A549 (cell line): ENCODE results near the gene CPNE7. TPM values are rescaled to one million over a fixed set of nuclear protein-coding genes. Genes with fewer than 3 reads are reported as not detected.

Experiments used
- ATAC-seq, 2 experiments: fragments of 200-7000 bp in 1 of 2; fragments of >200 bp in 1 of 2; cut with Nextera tagmentation in 1 of 2; cut with Tn5 transposase in 1 of 2; 3 replicates each; pipeline versions ENCODE4 v1.8.0 to v1.9.1; 2018 to 2020; ENCODE audit warnings: mild to moderate bottlenecking in 1 of 2, moderate library complexity in 1 of 2
- CTCF ChIA-PET: fragments of 300-600 bp; sonication (Branson Sonifier 250); formaldehyde crosslinking; extraction: SDS; loops from one replicate; lab custom pipeline; 2021; ENCODE audit warnings: antibody characterized with exemption, inconsistent platforms; lab: Yijun Ruan, JAX
- POLR2A ChIA-PET: fragments of 350-600 bp; formaldehyde crosslinking; extraction: SDS; loops from one replicate; lab custom pipeline; 2021; ENCODE audit warnings: antibody characterized with exemption, inconsistent platforms; lab: Yijun Ruan, JAX
- DNase-seq, 2 experiments: peaks; one replicate each; pipeline versions ENCODE4 v3.0.0 to v3.0.0-alpha.2; 2011 to 2016; ENCODE audit warnings: low read depth in 1 of 2, low spot score in 1 of 2
- FAIRE-seq: peaks from 2 replicates; lab custom pipeline; 2011; peaks lifted over from hg19 to GRCh38; lab: Jason Lieb, UNC
- H3K27ac ChIP-seq, 2 experiments: fragments of >200 bp; sonication (Bioruptor Twin); formaldehyde crosslinking; 3 replicates each; pipeline ENCODE4 v1.5.1; 2016 to 2017
- H3K4me1 ChIP-seq: fragments of >200 bp; sonication (Bioruptor Twin); formaldehyde crosslinking; 3 replicates; pipeline ENCODE4 v1.6.1; 2016
- H3K4me2 ChIP-seq: fragments of >200 bp; sonication (Bioruptor Twin); formaldehyde crosslinking; 3 replicates; pipeline ENCODE4 v1.6.1; 2016
- H3K4me3 ChIP-seq: fragments of >200 bp; sonication (Bioruptor Twin); formaldehyde crosslinking; 3 replicates; pipeline ENCODE4 v1.5.1; 2016
- H3K9me3 ChIP-seq: fragments of >200 bp; sonication (Bioruptor Twin); formaldehyde crosslinking; 3 replicates; pipeline ENCODE4 v1.6.1; 2016
- CBX2 ChIP-seq: fragments of 200-600 bp; sonication (generic); IDR thresholded peaks from 2 replicates; pipeline ENCODE4 v1.6.1; 2016; ENCODE audit warnings: low read depth, mild to moderate bottlenecking, borderline replicate concordance
- CBX8 ChIP-seq: fragments of 200-600 bp; sonication (generic); IDR thresholded peaks from 2 replicates; pipeline ENCODE4 v1.6.1; 2016
- CEBPB ChIP-seq, 2 experiments: fragments of >200 bp in 1 of 2; sonication (Bioruptor Twin) in 1 of 2; formaldehyde crosslinking in 1 of 2; IDR thresholded peaks; 2 replicates each; pipeline ENCODE4 v1.6.1; 2012 to 2016
- CHD4 ChIP-seq: fragments of 200-600 bp; sonication (generic); IDR thresholded peaks from 2 replicates; pipeline ENCODE4 v1.6.1; 2016; ENCODE audit warnings: antibody characterized with exemption, mild to moderate bottlenecking, borderline replicate concordance
- ESRRA ChIP-seq: fragments of 150-350 bp; IDR thresholded peaks from 2 replicates; pipeline ENCODE4 v1.6.1; 2014; ENCODE audit warnings: mild to moderate bottlenecking, low read length, borderline replicate concordance
- FOSL2 ChIP-seq, 2 experiments: fragments of 450-650 bp in 1 of 2; fragments of >200 bp in 1 of 2; sonication (Bioruptor Twin) in 1 of 2; formaldehyde crosslinking; IDR thresholded peaks; 2 replicates each; pipeline versions ENCODE4 v1.5.0 to v1.6.1; 2016 to 2020; ENCODE audit warnings: mild to moderate bottlenecking in 1 of 2, moderate library complexity in 1 of 2
- FOXS1 ChIP-seq: fragments of 250-450 bp; sonication (Bioruptor Pico); IDR thresholded peaks from 2 replicates; pipeline ENCODE4 v1.5.0; 2020; ENCODE audit warnings: mild to moderate bottlenecking, moderate library complexity
- HDAC2 ChIP-seq: fragments of 200-600 bp; sonication (generic); IDR thresholded peaks from 2 replicates; pipeline ENCODE4 v1.6.1; 2016
- HOXA7 ChIP-seq: fragments of 250-450 bp; sonication (Bioruptor Pico); IDR thresholded peaks from 2 replicates; pipeline ENCODE4 v1.5.0; 2020; ENCODE audit warnings: mild to moderate bottlenecking, moderate library complexity
- KDM1A ChIP-seq: fragments of 200-600 bp; sonication (generic); IDR thresholded peaks from 2 replicates; pipeline ENCODE4 v1.6.1; 2016; ENCODE audit warnings: low read depth, mild to moderate bottlenecking
- NFE2L2 ChIP-seq: fragments of 150-350 bp; conservative IDR thresholded peaks from 2 replicates; pipeline ENCODE4 v1.6.1; 2014; ENCODE audit warnings: low read length
- NPAS2 ChIP-seq: fragments of 250-450 bp; sonication (Bioruptor Pico); IDR thresholded peaks from 2 replicates; pipeline ENCODE4 v1.8.0; 2022; ENCODE audit warnings: mild to moderate bottlenecking, moderate library complexity, borderline replicate concordance
- POLR2A ChIP-seq: IDR thresholded peaks from 2 replicates; pipeline ENCODE4 v1.6.1; 2012; ENCODE audit warnings: mild to moderate bottlenecking, low read length
- POLR2AphosphoS2 ChIP-seq: conservative IDR thresholded peaks from 2 replicates; pipeline ENCODE4 v1.6.1; 2012; ENCODE audit warnings: low read length, improper control_type of control experiment, inconsistent platforms
- RFX5 ChIP-seq: fragments of 450-650 bp; IDR thresholded peaks from 2 replicates; pipeline ENCODE4 v1.7.1; 2014; ENCODE audit warnings: antibody characterized with exemption, mild to moderate bottlenecking, moderate library complexity
- SREBF2 ChIP-seq: fragments of 450-650 bp; IDR thresholded peaks from 2 replicates; pipeline ENCODE4 v1.6.1; 2014; ENCODE audit warnings: mild to moderate bottlenecking, moderate library complexity
- ZC3H11A ChIP-seq: fragments of 450-650 bp; IDR thresholded peaks from 2 replicates; pipeline ENCODE4 v1.6.1; 2014; ENCODE audit warnings: antibody characterized with exemption, mild to moderate bottlenecking
- ZNF302 ChIP-seq: fragments of 250-450 bp; sonication (Bioruptor Pico); IDR thresholded peaks from 2 replicates; pipeline ENCODE4 v1.9.0; 2021; ENCODE audit warnings: inconsistent platforms, mild to moderate bottlenecking, moderate library complexity
- WGBS: methylation state at CpG from one replicate; pipeline ENCODE4 v1.1.6; 2017; ENCODE audit errors: missing lambda C conversion rate; 5-methylcytosine and 5-hydroxymethylcytosine counted together
- polyA plus RNA-seq, 4 experiments: library from polyadenylated mRNA; depleted of rRNA in 3 of 4; stranded (reverse); fragments of >200 nt; fragmentation: RNase III in 1 of 4; extraction: RNeasy Plus Mini Kit Qiagen cat#74134 plus additional on column Dnase treatment in 1 of 4; gene quantifications; 2 replicates in 3 of 4; 3 replicates in 1 of 4; pipeline ENCODE4 v1.2.3, GENCODE V29; 2011 to 2017
- TF ChIP-seq, protein P1 (sequence below): IDR thresholded peaks from 2 replicates; pipeline ENCODE4 v1.6.1; 2012; ENCODE audit warnings: low read depth, borderline replicate concordance
- TF ChIP-seq, protein P2 (sequence below): fragments of 250-450 bp; sonication (Bioruptor Pico); IDR thresholded peaks from 2 replicates; pipeline ENCODE4 v1.5.0; 2020; ENCODE audit warnings: low read depth, mild to moderate bottlenecking, moderate library complexity
- TF ChIP-seq, protein P3 (sequence below): fragments of 450-650 bp; IDR thresholded peaks from 2 replicates; pipeline ENCODE4 v1.6.1; 2014; ENCODE audit warnings: antibody characterized with exemption
- TF ChIP-seq, protein P4 (sequence below): fragments of >200 bp; sonication (Bioruptor Twin); formaldehyde crosslinking; IDR thresholded peaks from 2 replicates; pipeline ENCODE4 v1.6.1; 2016
- TF ChIP-seq, protein P5 (sequence below): fragments of 250-450 bp; sonication (Bioruptor Pico); IDR thresholded peaks from 2 replicates; pipeline ENCODE4 v1.5.0; 2021; ENCODE audit warnings: mild to moderate bottlenecking, moderate library complexity, borderline replicate concordance

CPNE7 gene
- polyA plus RNA-seq, 2 of the 4 experiments (the other 2 are of a cell fraction) = 22.8 to 45.2 TPM

DNA sequence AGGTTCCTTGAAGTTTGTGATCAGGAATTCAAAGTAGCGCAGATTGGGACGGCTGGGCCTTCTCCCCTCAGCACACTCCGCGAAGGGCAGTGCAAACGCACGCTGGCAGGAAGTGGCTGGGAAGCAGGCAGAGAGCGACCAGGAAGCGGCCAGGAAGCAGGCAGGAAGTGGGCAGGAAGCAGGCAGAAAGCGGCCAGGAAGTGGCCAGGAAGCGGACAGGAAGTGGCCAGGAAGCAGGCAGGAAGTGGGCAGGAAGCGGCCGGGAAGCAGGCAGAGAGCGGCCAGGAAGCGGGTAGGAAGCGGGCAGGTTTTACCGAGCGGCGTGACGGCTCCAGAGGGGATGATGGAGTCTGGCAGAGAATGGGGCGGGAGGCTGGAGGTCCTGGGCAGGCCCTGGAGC lies 41.1 kb downstream of the CPNE7 start:
- ATAC-seq = no peak
- Histone ChIP-seq H3K4me3 (no peak overlapping the region), H3K9me3 (no peaks in the 10 kb centered on the region), H3K4me2 (no peak overlapping the region), H3K4me1 (peaks cover 23% of the 10 kb centered on the region), H3K27ac (peak overlapping the region in 1 of 2 experiments; percentile 6; a peak in 2 of 6 replicates)
- CTCF ChIA-PET = interaction anchor here (0.9 to 8.7 kb wide), 9 partner anchors 14 to 298 kb away, joined by 3 to 143 read pairs (median 22); partner anchors contain the start of gene CPNE7
- DNase-seq = no peak
- FAIRE-seq = no peak
- POLR2A ChIA-PET = no interaction called here
- 93% methylated on average over 19 of the region's 20 CpGs for WGBS
- TF ChIP-seq, protein P1, sequence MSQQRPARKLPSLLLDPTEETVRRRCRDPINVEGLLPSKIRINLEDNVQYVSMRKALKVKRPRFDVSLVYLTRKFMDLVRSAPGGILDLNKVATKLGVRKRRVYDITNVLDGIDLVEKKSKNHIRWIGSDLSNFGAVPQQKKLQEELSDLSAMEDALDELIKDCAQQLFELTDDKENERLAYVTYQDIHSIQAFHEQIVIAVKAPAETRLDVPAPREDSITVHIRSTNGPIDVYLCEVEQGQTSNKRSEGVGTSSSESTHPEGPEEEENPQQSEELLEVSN = no peak
- TF ChIP-seq HOXA7 (CRISPR knock-in tag) (no peak), ZC3H11A (no peak), SREBF2 (no peak)

DNA sequence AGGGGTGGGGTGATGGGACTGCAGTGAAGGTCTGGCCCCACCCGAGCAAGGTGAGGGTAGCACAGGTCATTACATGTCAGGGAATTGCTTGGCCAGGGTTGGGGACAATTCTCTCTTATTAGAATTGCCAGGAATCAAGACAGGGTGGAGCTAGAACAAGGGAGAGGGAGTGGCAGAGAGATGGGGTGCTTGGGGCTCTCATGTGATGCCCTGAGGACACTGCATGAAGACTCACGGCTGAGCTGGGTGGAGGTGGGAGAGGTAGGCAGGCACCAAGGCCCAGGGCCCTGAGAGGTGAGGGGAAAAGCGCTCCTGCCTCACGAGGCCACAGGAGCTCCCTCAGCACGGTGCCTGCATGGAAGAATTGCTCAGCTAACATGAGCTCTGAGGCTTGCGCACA lies 41.5 kb downstream of the CPNE7 start:
- ChIA-PET POLR2A (no interaction called here), CTCF (interaction anchor here (0.6 to 8.7 kb wide), 8 partner anchors 9 to 298 kb away, joined by 3 to 143 read pairs (median 4); partner anchors contain the start of gene CPNE7)
- TF ChIP-seq ESRRA (no peak), FOSL2 (IDR thresholded peaks at IDR 0.05) (no peak), FOSL2 (CRISPR knock-in tag; IDR thresholded peaks at IDR 0.05) (no peak), POLR2A (no peak), HDAC2 (no peak), FOXS1 (no peak), HOXA7 (CRISPR knock-in tag) (no peak), SREBF2 (no peak), KDM1A (no peak)
- TF ChIP-seq, protein P2, sequence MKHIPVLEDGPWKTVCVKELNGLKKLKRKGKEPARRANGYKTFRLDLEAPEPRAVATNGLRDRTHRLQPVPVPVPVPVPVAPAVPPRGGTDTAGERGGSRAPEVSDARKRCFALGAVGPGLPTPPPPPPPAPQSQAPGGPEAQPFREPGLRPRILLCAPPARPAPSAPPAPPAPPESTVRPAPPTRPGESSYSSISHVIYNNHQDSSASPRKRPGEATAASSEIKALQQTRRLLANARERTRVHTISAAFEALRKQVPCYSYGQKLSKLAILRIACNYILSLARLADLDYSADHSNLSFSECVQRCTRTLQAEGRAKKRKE = no peak
- no peak overlapping the region for H3K4me2 ChIP-seq
- peak overlapping the region in 1 of 2 experiments; percentile 6; a peak in 2 of 6 replicates for H3K27ac ChIP-seq
- H3K9me3 ChIP-seq = no peaks in the 10 kb centered on the region
- no peak overlapping the region for H3K4me3 ChIP-seq
- DNase-seq (no peak), ATAC-seq (no peak), FAIRE-seq (no peak)
- peaks cover 23% of the 10 kb centered on the region for H3K4me1 ChIP-seq
- 52% methylated on average over 6 of the region's 6 CpGs for WGBS

DNA sequence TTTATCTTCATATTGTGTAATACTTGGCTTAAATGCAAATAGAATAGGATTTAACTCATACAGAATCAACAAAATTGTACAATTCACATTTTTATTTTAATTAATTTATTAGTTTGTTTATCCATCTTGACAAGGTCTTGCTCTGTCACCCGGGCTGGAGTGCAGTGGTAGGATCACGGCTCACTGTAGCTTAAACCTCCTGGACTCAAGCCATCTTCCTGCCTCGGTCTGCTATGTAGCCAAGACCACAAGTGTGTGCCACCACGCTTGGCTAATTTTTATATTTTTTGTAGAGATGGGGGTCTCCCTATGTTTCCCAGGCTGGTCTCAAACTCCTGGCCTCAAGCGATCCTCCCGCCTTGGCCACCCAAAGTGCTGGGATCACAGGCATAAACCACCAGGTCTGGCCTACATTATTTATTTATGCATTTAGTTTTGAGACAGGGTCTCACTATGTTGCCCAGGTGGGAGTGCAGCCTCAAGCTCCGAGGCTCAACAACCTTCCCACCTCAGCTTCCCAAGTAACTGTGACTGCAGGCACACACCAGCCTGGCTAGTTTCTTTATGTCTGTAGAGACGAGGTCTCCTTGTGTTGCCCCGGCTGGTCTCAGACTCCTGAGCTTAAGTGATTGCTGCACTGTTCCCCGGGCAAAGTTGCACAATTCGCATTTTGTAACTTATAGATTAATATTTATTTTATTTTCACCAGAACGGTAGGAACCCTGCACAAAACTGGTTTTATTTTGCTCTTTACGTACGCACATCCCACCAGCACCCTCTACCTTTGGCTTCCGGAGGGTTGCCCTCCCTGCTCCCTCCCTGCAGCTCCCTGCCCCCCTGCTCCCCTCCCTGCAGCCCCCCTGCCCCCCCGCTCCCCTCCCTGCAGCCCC lies 42.8 kb downstream of the CPNE7 start:
- peak overlapping the region; percentile 78 for H3K4me2 ChIP-seq
- TF ChIP-seq ZNF302 (CRISPR knock-in tag) = no peak
- TF ChIP-seq NFE2L2 = no peak
- no peak for TF ChIP-seq CBX2
- TF ChIP-seq CHD4 = no peak
- TF ChIP-seq, protein P3, sequence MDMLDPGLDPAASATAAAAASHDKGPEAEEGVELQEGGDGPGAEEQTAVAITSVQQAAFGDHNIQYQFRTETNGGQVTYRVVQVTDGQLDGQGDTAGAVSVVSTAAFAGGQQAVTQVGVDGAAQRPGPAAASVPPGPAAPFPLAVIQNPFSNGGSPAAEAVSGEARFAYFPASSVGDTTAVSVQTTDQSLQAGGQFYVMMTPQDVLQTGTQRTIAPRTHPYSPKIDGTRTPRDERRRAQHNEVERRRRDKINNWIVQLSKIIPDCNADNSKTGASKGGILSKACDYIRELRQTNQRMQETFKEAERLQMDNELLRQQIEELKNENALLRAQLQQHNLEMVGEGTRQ = no peak
- no peak for TF ChIP-seq RFX5
- TF ChIP-seq, protein P4, sequence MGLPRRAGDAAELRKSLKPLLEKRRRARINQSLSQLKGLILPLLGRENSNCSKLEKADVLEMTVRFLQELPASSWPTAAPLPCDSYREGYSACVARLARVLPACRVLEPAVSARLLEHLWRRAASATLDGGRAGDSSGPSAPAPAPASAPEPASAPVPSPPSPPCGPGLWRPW = peak; percentile 25; the same call in 1 of the 2 replicates
- TF ChIP-seq NPAS2 = no peak
- no peak for TF ChIP-seq ESRRA
- no peak for TF ChIP-seq FOXS1
- no peak for TF ChIP-seq FOSL2 (IDR thresholded peaks at IDR 0.05)
- TF ChIP-seq FOSL2 (CRISPR knock-in tag; IDR thresholded peaks at IDR 0.05) = no peak
- TF ChIP-seq, protein P5, sequence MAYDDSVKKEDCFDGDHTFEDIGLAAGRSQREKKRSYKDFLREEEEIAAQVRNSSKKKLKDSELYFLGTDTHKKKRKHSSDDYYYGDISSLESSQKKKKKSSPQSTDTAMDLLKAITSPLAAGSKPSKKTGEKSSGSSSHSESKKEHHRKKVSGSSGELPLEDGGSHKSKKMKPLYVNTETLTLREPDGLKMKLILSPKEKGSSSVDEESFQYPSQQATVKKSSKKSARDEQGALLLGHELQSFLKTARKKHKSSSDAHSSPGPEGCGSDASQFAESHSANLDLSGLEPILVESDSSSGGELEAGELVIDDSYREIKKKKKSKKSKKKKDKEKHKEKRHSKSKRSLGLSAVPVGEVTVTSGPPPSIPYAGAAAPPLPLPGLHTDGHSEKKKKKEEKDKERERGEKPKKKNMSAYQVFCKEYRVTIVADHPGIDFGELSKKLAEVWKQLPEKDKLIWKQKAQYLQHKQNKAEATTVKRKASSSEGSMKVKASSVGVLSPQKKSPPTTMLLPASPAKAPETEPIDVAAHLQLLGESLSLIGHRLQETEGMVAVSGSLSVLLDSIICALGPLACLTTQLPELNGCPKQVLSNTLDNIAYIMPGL (CRISPR knock-in tag) = no peak
- TF ChIP-seq CBX8 = no peak
- TF ChIP-seq POLR2AphosphoS2 = no peak
- TF ChIP-seq HDAC2 = no peak
- peak; percentile 68 to 89 for TF ChIP-seq CEBPB (IDR thresholded peaks at IDR 0.05)
- DNase-seq (peak in 1 of 2 experiments; percentile 69), ATAC-seq (peak; percentile 17 to 38; a peak in 3 of 6 replicates), FAIRE-seq (no peak)
- ChIA-PET CTCF (interaction anchor here (0.5 to 8.7 kb wide), 9 partner anchors 12 to 45 kb away, joined by 3 to 143 read pairs (median 4); partner anchors contain the start of gene CPNE7), POLR2A (interaction anchor here (1.6 kb wide), 1 partner anchor 15 kb away, joined by 3 read pairs; no protein-coding TSS in a partner anchor)
- WGBS = 29% methylated on average over 15 of the region's 16 CpGs
- H3K9me3 ChIP-seq = no peaks in the 10 kb centered on the region
- H3K4me1 ChIP-seq = peaks cover 19% of the 10 kb centered on the region
- H3K27ac ChIP-seq = peak overlapping the region; percentile 55 to 85; a peak in 5 of 6 replicates
- H3K4me3 ChIP-seq = peak overlapping the region; percentile 18; the same call in 1 of the 3 replicates
